Thyroid gland (tissue), 4 donors: ENCODE results near the gene DNAJB9.

Source experiments
- CTCF ChIP-seq, 6 experiments: fragments of 200-600 bp in 3 of 6; fragments of 450-650 bp in 3 of 6; sonication (generic) in 3 of 6; IDR thresholded peaks; one replicate each; pipeline ENCODE4 v1.5.1; 2016 to 2019; ENCODE audit warnings: antibody characterized with exemption in 6 of 6, mild to moderate bottlenecking in 2 of 6, inconsistent platforms in 1 of 6, moderate library complexity in 1 of 6
- POLR2A ChIP-seq, 2 donors: fragments of 450-650 bp; IDR thresholded peaks; one replicate each; pipeline ENCODE4 v1.6.1; 2017; ENCODE audit warnings: antibody characterized with exemption in 2 of 2, mild to moderate bottlenecking in 2 of 2, moderate library complexity in 1 of 2

DNA sequence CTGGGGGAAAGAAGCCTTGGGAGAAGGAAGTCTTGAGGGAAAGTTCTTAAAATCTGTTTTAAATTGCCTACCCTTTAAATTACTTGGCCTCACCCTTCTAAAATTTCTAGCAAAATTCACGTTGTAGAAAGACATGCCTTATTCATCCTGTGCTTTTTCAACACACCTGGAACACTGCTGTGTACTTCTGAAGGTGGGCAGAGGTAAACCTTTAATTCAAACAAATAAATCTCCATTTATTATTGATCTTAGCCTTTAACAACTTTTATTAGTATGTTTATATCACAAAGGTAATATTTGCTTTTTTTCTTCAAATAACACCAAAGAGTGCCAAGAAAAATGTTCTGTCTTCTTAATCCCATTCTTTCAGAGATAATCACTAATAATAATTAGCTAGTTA, 30.7 kb downstream of the DNAJB9 start:
- no peak for TF ChIP-seq CTCF (IDR thresholded peaks at IDR 0.05)
- no peak for TF ChIP-seq POLR2A (IDR thresholded peaks at IDR 0.05)
